ENCODE data around the gene VAV3.
A peak's percentile ranks its signal among the peaks of the same experiment; 100 is the strongest.
"Not testable (repeated sequence)": the region's sequence is repeated elsewhere in the genome, so short reads cannot be mapped to it uniquely, and the experiment has no call there.

Gene VAV3

GRCh38 chr1:107965110-107965991, at the start of gene VAV3:
Gene VAV3, minus strand, starts transcription at chr1:107965180. Its CDS starts 311 bp downstream, at chr1:107964869.
- peak; percentile 95 for DNase-seq (ENCODE audit: low spot score)

GRCh38 chr1:108012553-108012952, 47.6 kb upstream of the VAV3 start:
- DNase-seq (ENCODE audit: low spot score), result no peak

- DNase-seq (ENCODE audit: low spot score), result no peak
These were observed 46.3 kb upstream of the VAV3 start for GRCh38 chr1:108011295-108011694.

- no peak for DNase-seq (ENCODE audit: low spot score)
These were observed 45.6 kb upstream of the VAV3 start for GRCh38 chr1:108010581-108010980.

- DNase-seq (ENCODE audit: low spot score), result no peak
These were observed 44.7 kb upstream of the VAV3 start for GRCh38 chr1:108009603-108010195.

GRCh38 chr1:108007531-108007930, 42.6 kb upstream of the VAV3 start:
- no peak for DNase-seq (ENCODE audit: low spot score)

GRCh38 chr1:108007070-108007469, 42.1 kb upstream of the VAV3 start:
- no peak for DNase-seq (ENCODE audit: low spot score)

- not testable (repeated sequence) for DNase-seq (ENCODE audit: low spot score)
These were observed 39.9 kb upstream of the VAV3 start for GRCh38 chr1:108004919-108005318.

- DNase-seq (ENCODE audit: low spot score), result no peak
These were observed 35.7 kb upstream of the VAV3 start for GRCh38 chr1:108000620-108001111.

- DNase-seq (ENCODE audit: low spot score), result no peak
These were observed 35.2 kb upstream of the VAV3 start for GRCh38 chr1:108000184-108000583.

- DNase-seq (ENCODE audit: low spot score), result no peak
These were observed 32.9 kb upstream of the VAV3 start for GRCh38 chr1:107997866-107998265.

GRCh38 chr1:107993920-107994319, 28.9 kb upstream of the VAV3 start:
- peak; percentile 13 for DNase-seq (ENCODE audit: low spot score)

GRCh38 chr1:107992347-107992746, 27.4 kb upstream of the VAV3 start:
- no peak for DNase-seq (ENCODE audit: low spot score)

GRCh38 chr1:107991371-107992066, 26.5 kb upstream of the VAV3 start:
- DNase-seq (ENCODE audit: low spot score), result no peak

- DNase-seq (ENCODE audit: low spot score), result no peak
These were observed 25.6 kb upstream of the VAV3 start for GRCh38 chr1:107990606-107991005.

GRCh38 chr1:107981277-107981676, 16.3 kb upstream of the VAV3 start:
- DNase-seq (ENCODE audit: low spot score), result no peak

- DNase-seq (ENCODE audit: low spot score), result no peak
These were observed 14.9 kb upstream of the VAV3 start for GRCh38 chr1:107979926-107980325.

GRCh38 chr1:107979088-107979487, 14.1 kb upstream of the VAV3 start:
- DNase-seq (ENCODE audit: low spot score), result no peak

- no peak for DNase-seq (ENCODE audit: low spot score)
These were observed 11.9 kb upstream of the VAV3 start for GRCh38 chr1:107976836-107977235.

- no peak for DNase-seq (ENCODE audit: low spot score)
These were observed 11.5 kb upstream of the VAV3 start for GRCh38 chr1:107976431-107976830.

GRCh38 chr1:107975851-107976250, 10.9 kb upstream of the VAV3 start:
- DNase-seq (ENCODE audit: low spot score), result no peak

GRCh38 chr1:107974090-107974489, 9.1 kb upstream of the VAV3 start:
- no peak for DNase-seq (ENCODE audit: low spot score)

Measured in iPS-NIHi11 (cell line).